GM10248 (cell line): Measurements from ENCODE around the gene SNRNP200.

Experiments
- CTCF ChIA-PET: fragments of 300-600 bp; sonication (Branson Sonifier 250); formaldehyde crosslinking; extraction: SDS; loops from one replicate; lab custom pipeline; 2021; ENCODE audit warnings: antibody characterized with exemption; lab: Yijun Ruan, JAX
- POLR2A ChIA-PET: fragments of 350-650 bp; sonication (Branson Sonifier 250); formaldehyde crosslinking; extraction: SDS; loops from one replicate; lab custom pipeline; 2020; ENCODE audit warnings: antibody characterized with exemption; lab: Yijun Ruan, JAX
- DNase-seq: peaks from one replicate; pipeline ENCODE4 v3.0.0; 2012; ENCODE audit errors: extremely low spot score
- CTCF ChIP-seq: IDR thresholded peaks from 2 replicates; pipeline ENCODE4 v1.5.1; 2012; ENCODE audit warnings: mild to moderate bottlenecking, low read depth; ENCODE audit errors: extremely low read depth, missing control alignments, control extremely low read depth

SNRNP200 gene

GRCh38 chr2:96264656-96265348, 40.5 kb downstream of the SNRNP200 start:
- POLR2A ChIA-PET, result no interaction called here
- peak; percentile 57 for DNase-seq
- CTCF ChIA-PET, result interaction anchor here (0.6 to 3.6 kb wide), 11 partner anchors 8 to 272 kb away, joined by 3 to 18 read pairs (median 4); partner anchors contain the start of genes ASTL and STARD7
- peak; percentile 38 for TF ChIP-seq CTCF

- TF ChIP-seq CTCF, result no peak
- CTCF ChIA-PET, result interaction anchor here (0.6 to 3.6 kb wide), 10 partner anchors 8 to 272 kb away, joined by 3 to 18 read pairs (median 4); partner anchors contain the start of genes ASTL and STARD7
Observed at GRCh38 chr2:96264086-96264485, 41.3 kb downstream of the SNRNP200 start.

GRCh38 chr2:96262306-96262705, 43.0 kb downstream of the SNRNP200 start:
- ChIA-PET CTCF (interaction anchor here (0.9 to 4.4 kb wide), 5 partner anchors 16 to 124 kb away, joined by 3 to 25 read pairs (median 5); partner anchors contain the start of genes ASTL and STARD7), POLR2A (no interaction called here)
- TF ChIP-seq CTCF, result no peak
- DNase-seq, result no peak

More at GRCh38 chr2:96264086-96264485, 41.3 kb downstream of the SNRNP200 start:
- no peak for DNase-seq
- POLR2A ChIA-PET, result no interaction called here

GRCh38 chr2:96261328-96262003, 43.9 kb downstream of the SNRNP200 start:
- POLR2A ChIA-PET, result no interaction called here

GRCh38 chr2:96260387-96261260, 44.7 kb downstream of the SNRNP200 start:
- TF ChIP-seq CTCF, result peak; percentile 53
- POLR2A ChIA-PET, result no interaction called here
- CTCF ChIA-PET, result interaction anchor here (0.8 to 4.4 kb wide), 22 partner anchors 9 to 268 kb away, joined by 3 to 25 read pairs (median 5); partner anchors contain the start of genes ADRA2B, ASTL and STARD7
- peak; percentile 68 for DNase-seq

More at GRCh38 chr2:96261328-96262003, 43.9 kb downstream of the SNRNP200 start:
- DNase-seq, result no peak
- CTCF ChIA-PET, result interaction anchor here (0.8 to 4.4 kb wide), 19 partner anchors 10 to 269 kb away, joined by 3 to 25 read pairs (median 5); partner anchors contain the start of genes ASTL and STARD7
- no peak for TF ChIP-seq CTCF
